ENCODE data around the gene AATK.

The AATK gene

DNA sequence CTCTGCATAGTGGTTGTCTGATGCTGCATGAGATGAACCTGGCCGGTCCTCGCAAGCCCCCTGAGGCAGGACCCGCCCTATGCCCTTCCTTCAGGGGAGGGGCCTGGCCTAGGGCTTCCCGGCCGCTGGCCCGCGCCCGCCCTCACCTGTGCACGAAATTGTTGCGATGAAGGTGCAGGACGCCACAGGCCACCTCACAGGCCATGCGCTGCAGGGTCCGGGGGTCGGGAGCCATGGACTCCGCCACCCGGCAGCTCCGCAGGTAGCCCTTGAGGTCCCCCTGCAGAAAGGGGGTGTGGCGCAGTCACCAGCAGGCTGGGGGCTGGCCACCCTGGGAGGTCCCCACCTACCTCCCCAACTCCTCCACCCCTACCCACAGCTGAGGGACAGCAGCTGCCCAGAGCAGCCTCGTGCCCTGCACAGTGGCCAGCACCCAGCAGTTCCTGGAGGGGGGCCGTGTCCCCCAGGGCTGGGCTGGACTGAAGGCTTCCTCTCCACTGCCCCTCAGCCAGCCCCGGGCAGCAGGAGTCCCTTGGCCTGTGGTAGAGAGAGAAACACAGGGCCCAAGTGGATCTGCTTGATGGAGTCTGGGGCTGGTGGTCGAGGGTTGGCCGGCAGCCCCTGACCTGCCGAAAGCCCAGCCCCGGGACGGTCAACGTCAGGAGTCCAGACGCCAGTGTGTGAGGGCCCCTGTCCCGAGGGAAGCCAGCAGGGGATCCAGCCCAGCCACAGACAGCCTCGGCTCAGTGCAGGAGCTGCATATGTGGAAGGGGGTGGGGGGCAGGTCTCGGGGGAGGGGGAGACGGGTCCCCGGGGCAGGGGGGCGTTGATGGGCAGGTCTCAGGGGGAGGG lies 39.5 kb downstream of the AATK start:
- no peak for FAIRE-seq

GRCh38 chr17:81125573-81126081 lies 40.4 kb downstream of the AATK start:
- no peak for FAIRE-seq

GRCh38 chr17:81124377-81124776 lies 41.6 kb downstream of the AATK start:
- FAIRE-seq: no peak

- FAIRE-seq: no peak
Observed at GRCh38 chr17:81123052-81124048, 42.7 kb downstream of the AATK start.

- no peak for FAIRE-seq
Observed at GRCh38 chr17:81121841-81122733, 43.9 kb downstream of the AATK start.

- FAIRE-seq: no peak
Observed at GRCh38 chr17:81120695-81121621, 45.1 kb downstream of the AATK start.

- FAIRE-seq: no peak
Observed at GRCh38 chr17:81120149-81120484, 45.9 kb downstream of the AATK start.

DNA sequence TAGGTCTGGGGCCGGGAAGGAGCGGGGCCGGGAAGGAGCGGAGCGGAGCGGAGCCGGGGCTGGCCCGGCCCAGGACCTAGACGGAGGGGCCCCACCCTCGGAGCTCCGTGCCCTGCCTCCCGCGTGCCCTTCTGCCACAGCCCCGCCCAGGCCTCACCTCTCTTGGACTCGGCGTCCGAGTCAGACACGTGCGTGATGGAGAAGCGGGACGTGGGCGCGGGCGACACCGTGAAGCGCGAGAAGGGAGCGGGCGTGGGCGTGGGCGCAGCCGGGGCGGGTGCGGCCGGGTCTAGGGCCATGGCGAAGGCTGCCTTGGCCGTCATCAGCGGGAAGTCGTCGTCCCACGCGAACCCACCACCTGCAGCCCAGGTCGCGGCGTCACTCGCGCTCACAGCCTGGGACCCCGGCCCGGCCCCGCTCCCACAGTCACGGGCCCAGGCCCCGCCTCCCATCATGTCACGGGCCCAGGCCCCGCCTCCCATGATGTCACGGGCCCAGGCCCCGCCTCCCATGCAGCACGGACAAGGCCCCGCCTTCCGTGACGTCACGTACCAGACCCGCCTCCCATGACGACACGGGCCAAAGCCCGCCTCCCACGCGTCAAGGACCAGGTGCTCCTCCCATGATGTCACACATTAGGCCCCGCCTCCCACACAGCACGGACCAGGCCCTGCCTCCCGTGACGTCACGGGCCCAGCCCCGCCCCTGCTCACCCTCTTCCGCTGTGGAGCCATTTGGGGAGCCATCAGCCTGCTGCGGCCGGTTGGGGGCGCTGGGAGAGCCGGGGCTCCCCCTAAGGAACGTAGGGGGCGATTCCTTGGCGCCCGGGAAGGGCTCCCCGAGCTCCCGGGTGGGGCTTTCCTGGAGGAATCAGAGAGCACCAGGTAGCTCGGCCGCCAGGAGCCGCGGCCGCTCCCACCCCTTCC lies 46.5 kb downstream of the AATK start:
- no peak for FAIRE-seq

DNA sequence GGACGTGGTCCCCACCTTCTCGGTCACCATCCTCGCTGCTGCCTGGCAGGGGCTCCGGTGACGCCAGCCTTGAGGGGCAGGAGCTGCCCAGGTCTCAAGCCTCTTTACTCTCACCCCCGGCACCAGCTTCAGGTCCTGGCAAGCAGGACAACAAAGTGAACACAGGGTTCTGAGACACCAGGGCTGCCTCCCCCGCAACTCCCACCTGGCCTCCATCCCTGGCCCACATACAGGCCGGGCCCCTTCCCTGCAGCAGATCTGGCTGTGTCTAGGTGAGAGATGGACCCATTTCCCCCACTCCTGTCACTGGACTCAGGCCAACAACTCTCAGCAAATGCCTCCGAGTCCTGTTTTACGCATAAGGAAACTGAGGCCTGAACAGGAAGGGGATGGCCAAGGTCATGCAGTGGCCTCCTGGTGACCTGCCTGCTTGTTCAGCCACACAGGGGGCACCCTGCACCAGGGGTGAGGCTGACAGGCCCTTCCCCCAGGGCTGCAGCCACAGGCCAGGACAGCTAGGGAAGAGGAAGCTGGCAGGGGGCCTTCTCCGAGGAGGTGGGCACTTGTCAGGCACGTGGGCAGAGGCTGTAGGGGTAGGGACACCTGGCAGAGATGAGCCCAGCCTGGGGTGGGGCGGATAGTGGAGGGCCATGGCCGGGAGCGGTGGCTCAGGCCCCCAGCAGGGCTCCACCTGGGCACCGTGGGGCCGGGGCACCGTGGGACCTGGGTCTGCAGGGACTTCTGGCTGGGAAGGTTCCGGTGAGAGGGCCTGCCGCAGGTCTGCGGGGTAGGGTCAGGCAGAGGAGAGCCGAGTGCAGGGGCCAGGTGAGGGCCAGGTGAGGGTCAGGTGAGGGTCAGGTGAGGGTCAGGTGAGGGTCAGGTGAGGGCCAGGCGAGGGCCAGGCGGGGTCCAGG lies 47.5 kb downstream of the AATK start:
- FAIRE-seq: no peak

- FAIRE-seq: no peak
Observed at GRCh38 chr17:81117672-81118198, 48.3 kb downstream of the AATK start.

DNA sequence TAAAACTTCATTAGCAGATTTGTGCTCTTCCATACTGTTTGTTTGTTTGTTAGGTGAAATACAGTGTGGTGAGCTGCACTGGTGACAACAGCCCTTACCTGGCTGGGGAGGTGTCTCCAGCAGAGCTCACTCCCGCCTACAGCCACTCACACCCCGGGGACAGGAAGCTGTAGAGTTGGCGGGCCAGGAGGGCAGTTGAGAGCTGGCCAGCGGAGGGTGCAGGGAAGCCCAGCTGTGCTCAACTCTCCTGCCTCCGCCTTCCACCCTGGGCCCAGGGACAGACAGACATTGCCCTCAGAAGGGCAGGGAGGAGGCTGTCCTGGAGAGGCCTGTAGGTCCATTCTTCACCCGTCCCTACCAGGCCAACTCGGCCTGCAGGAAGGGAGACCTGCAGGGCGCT lies 49.3 kb downstream of the AATK start:
- no peak for FAIRE-seq

GRCh38 chr17:81115749-81116464 lies 50.1 kb downstream of the AATK start:
- FAIRE-seq: no peak

DNA sequence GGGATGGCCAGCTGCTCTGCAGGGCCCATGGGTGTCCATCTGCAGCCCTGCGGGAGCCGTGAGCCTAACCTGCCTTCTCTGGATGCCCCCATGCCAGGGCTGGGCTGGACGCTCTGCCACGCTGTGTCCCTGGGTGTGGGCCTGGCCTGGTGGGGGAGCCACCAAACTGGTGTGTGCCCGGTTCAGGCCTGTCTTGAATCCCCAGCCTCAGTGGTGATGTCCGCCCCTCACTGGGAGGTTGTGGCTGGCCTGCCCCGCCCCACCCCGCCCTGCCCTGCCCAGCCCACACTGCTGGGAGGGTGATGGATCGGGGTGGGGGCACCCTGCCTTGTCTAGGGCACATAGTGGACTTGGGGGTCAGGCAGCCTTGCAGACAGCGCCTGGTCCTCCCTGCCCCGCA lies 50.8 kb downstream of the AATK start:
- FAIRE-seq: no peak

DNA sequence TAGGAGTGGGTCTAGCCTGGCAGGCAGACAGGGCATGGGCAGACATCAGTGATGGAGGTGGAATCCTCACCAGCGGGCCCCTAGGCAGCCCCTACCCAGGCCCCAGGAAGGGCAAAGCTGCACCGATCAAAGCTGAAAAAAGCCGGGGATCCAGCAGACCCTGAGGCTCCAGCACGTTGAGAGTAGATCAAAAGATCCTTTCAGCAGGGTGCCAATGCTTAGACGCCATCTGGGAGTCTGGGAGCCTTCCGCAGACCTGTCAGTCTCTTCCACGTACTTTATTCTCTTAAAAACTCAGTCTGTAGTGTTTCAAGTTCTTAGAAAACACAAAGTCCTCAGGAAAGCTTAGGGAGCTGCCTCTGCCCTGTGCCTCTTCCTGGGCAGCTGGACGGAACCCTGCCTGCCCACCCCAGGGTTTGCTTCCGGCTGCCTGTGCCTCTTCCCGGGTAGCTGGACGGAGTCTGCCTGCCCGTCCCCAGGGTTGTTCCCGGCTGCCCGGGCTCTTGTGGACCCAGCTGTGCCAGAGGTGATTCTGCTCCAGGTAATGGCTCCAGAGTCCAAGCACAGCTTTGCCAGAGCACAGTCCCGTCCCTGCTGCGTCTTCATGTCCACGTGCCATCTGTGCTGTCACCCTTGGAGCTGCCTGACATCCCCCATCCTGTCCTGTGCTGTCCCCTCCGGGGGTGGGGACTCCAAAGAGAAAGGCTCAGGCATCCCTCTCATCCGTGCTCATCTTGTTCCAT lies 51.5 kb downstream of the AATK start:
- no peak for FAIRE-seq

GRCh38 chr17:81113158-81113724 lies 52.8 kb downstream of the AATK start:
- no peak for FAIRE-seq

DNA sequence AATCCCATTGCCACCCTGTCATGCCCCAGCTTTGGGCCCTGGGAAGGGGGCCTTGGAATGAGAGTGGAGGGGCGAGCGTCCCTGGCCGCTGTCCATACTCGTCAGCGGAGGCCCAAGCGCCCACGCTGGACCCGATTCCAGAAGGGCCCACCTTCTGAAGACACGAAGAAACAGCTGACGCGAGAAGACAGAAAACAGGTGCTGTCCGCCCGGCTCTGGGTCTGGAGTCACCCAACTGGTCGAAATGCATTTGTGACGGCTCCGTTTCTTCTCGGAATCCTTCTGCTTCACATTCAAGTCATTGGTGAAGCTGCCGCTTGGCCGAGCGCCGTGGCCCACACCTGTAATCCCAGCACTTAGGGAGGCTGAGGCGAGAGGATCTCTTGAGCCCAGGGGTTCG lies 53.6 kb downstream of the AATK start:
- FAIRE-seq: no peak

GRCh38 chr17:81111066-81111465 lies 55.0 kb downstream of the AATK start:
- no peak for FAIRE-seq
